DMS 273 (cell line): ENCODE measurements around the gene DLGAP1.
"Not testable (repeated sequence)": the region's sequence is repeated elsewhere in the genome, so short reads cannot be mapped to it uniquely, and the experiment has no call there.

Experiments used
- DNase-seq: peaks from one replicate; lab custom pipeline; 2025; ENCODE audit not compliant: unreplicated experiment; lab: John Stamatoyannopoulos, UW

DLGAP1 gene

DNA sequence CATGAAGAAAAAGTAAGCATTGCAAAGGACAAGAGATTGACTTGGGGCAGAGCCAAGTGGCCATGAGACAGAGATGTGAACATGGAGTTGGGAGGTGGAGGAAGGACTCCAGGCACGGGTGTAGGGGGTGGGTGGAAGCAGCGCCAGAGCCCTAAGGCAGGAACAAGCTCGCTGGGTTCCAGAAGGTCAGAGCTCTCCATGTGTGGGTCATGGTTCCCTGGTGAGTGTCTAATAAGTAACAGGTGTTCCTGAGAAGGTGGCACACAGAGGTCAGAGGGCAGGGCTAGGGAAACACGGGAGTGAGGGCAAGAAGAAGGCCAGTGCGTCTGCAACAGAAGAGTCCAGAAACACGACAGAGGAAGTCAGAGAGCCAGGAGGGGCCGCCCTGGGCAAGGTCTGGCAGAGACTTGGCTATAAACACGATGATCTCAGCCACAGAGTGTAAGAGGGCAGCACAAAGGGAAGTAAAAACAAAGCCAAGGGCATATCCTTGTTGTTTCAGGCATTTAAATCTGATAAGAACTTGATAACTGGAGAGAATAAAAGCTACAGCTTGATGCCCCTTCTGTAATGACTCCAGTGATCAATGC is 744.3 kb downstream of the DLGAP1 start:
- no peak for DNase-seq

DNA sequence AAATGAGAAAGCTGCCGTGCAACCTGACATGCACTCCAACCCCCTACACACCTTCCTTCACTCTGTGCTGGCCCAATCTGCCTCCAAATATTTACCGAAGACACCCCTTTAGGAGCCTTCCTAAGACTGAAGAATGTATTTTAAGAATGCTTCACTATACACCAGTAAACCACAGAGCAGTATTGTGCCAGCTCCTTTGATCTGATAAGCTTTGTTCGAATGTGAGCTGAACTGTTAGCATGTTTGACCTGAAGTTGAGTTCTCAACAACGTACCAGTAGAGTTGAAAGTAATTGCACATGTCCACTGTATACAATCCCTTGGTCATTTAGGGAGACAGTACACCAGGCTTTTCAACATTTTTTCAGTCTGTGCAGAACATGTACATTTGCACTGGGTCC is 745.9 kb downstream of the DLGAP1 start:
- no peak for DNase-seq

DNA sequence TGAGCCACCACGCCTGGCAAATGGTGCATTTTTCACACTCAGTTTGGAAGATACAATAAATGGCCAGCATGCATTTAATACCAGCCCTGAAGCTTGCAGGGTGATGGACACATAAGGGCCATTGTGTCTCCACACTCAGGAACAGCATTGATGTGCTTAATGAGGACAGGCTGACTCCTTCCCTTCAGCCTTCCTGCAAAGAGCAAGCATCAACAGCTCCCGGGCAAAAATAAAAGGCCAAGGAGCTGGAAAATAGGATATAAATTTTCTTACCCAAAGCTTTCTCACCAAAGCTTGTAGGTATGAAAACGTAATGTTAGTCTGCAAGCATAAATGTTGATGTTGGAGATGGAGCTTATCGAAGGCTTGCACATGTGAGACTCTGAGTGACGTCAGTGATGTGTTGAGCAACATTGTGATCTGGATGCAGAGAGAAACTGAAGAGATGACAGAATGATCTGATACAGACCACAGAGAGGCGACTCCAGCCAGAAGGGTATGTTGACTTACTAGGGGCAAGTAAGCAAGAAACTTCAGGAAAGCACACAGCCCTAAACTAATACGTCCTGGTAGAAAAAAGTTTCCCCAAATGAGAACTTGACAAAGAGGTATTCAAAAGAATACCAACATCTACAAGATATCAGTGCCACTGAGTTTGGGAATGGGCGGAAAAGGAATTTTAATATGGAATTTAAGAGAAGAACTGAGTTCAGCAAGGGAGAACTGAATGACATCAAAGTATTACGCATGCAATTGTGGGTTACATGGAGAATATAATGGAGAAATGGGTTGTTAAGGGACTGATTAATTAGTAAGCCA is 748.6 kb downstream of the DLGAP1 start:
- DNase-seq = no peak

DNA sequence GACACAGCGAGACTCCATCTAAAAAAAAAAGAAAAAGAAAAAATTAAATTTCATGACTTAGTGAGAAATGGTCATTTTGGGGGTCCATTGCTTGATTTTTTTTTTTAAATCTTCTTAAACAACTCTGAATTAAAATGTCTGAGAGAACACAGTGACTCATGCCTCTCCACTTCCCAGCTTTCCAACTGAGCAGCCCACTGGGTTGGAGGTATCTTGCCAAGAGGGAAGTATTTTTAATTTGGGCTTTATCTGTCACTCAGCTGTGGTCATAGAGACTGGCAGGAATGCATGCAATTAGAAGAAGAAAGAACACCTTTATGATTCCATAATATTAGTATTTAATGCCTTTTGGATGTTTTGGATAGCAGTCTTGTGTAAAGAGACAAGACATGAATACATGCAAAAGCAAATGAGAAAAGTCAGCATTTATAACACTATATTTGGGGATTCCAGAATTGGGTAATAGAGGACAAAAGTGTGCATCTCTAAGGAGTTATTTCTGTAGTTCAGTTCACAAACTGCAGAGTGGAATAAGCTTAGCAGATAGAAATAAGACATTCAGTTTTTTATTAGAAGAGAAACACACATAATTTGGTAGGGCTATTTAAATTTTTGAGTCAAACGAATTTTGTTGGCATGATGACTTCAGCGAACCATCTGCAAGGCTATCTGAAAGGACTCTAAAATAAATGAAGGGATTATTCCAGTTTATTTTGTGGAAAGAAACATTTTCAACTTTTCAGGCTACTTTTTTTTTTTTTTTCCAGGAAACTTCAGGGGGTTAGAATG is 750.4 kb downstream of the DLGAP1 start:
- DNase-seq = no peak

DNA sequence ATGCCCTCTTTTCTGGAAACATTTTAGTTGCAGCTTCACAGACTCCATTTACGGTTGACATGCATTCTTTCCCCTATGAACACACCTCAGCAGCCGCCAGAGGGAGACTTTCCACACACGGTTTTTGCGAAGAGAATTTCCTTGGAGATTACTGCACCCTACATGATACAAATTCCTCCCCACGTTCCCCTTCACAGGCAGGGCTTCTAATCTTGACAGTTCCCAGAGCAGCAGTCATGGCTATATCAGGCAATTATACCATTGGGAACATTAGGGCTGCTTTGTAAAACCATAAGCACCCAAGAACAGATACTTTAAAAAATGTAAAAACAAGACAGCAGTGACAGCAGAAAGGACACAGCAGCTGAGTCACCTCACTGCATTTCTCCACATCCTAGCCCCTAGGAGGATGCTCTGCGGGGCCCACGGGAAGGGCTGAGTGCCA is 751.4 kb downstream of the DLGAP1 start:
- DNase-seq = peak; percentile 41

DNA sequence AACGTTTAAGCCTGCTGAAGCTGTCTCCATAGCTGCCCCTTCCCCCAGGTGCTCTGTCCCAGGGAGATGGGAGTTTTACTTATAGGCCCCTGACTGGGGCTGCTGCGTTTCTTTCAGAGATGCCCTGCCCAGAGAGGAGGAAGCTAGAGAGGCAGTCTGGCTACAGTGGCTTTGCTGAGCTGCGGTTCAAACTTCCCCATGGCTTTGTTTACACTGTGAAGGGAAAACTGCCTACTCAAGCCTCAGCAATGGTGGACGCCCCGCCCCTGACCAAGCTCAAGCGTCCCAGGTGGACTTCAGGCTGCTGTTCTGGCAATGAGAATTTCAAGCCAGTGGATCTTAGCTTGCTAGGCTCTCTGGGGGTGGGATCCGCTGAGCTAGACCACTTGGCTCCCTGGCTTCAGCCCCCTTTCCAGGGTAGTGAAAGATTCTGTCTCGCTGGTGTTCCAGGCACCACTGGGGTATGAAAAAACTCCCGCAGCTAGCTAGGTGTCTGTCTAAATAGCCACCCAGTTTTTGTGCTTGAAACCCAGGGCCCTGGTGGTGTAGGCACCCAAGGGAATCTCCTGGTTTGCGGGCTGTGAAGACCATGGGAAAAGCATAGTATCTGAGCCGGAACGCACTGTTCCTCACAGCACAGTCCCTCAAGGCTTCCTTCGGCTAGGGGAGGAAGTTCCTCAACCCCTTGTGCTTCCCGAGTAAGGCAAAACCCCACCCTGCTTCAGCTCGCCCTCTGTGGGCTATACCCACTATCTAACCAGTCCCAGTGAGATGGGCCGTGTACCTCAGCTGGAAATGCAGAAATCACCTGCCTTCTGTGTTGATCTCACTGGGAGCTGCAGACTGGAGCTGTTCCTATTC is 755.2 kb downstream of the DLGAP1 start:
- not testable (repeated sequence) for DNase-seq

DNA sequence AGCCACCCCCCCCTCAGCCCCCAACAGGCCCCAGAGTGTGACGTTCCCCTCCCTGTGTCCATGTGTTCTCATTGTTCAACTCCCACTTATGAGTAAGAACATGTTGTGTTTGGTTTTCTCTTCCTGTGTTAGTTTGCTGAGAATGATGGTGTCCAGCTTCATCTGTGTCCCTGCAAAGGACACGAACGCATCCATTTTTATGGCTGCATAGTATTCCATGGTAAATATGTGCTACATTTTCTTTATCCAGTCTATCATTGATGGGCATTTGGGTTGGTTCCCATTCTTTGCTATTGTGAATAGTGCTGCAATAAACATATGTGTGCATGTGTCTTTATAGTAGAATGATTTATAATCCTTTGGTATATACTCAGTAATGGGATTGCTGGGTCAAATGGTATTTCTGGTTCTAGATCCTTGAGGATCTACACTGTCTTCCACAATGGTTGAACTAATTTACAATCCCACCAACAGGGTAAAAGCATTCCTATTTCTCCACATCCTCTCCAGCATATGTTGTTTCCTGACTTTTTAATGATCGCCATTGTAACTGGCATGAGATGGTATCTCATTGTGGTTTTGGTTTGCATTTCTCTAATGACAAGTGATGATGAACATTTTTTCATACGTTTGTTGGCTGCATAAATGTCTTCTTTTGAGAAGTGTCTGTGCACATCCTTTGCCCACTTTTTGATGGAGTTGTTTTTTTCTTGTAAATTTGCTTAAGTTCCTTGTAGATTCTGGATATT is 760.9 kb downstream of the DLGAP1 start:
- DNase-seq = not testable (repeated sequence)

DNA sequence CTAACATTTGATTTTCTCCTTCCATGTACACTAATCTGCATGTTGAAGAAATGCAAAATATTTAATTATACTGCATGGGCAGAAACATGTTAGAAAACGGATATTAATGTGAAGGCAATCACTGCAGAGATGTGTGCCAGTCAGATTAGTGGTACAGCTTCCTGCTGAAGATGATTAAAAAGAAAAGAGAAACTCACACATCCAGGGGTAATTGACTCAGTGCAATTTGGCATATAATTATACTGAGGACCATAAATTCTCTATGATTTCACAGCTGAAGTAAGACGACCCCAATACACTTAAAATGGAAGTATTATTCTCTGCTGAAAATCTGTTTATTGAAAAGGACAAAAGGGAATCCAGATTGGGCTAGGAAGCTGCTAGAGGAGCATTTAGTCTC is 761.7 kb downstream of the DLGAP1 start:
- DNase-seq = no peak

DNA sequence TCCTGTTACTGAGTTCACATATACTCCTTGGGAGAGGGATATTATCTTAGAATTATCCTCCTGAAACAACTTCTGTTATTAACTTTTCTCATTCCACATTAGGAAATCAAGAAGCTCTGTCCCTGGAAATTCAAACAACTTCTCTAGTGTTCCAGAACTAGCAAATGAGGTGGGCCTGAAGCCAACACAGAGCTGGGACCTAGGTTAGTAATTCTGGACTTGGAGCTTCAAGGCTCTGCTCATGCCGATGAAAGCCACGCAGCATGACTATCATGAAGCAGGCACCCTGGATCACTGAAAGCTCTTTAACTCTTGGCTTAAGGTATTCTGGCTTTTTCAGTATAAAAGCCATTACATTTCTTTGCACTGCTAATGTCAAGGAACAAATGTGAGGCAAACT is 762.4 kb downstream of the DLGAP1 start:
- DNase-seq = no peak

DNA sequence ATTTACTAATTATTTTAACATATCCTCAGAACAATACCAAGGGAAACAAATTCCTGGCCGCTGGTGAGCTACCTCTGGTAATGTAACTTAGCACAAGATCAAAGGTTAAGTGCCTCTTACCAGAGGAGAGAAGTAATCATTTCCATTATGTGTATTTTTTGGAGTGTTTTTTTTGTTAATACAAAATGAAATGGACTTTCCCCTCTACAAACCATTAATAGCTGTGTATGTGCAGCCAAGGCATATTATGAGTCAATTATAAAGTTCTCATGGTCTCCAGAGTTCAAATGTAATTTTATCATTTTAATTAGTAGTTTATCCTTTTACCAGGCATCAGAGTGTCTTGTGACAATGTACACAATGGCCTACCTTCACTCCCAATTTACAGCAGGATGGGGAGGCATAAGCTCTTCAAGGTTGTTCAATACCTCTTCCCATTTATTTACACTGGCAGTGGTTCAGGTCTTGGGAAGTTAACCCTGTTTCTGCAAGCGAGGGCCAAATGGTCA is 762.9 kb downstream of the DLGAP1 start:
- no peak for DNase-seq

DNA sequence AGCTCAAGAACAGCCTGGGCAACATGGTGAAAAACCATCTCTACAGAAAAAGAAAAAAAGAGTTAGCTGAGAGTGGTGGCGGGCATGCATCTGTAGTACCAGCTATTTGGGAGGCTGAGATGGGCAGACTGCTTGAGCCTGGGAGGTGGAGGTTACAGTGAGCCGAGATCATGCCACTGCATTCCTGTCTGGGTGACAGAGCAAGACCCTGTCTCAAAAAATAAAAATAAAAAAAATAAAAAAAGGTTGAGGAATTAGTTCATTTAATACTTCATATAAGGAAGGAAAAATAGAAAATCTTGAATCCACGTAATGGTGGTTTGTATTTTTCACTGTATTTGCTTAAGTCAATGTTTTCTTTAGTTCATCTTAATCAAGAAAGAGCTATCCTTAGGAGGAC is 763.4 kb downstream of the DLGAP1 start:
- DNase-seq = no peak

DNA sequence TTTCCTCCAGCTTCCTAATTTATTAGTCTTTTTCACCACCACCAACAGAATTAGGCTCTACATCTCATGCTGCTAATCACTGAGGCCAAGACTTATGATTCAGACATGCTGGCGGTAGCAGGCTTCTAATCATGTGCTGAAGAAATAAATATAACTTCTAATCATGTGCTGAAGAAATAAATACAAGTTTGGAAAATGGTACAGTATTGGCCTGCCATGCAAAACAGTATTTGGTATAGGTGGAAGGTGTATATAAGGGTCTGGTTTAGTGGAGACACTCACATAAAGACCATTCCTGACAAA is 764.4 kb downstream of the DLGAP1 start:
- no peak for DNase-seq

DNA sequence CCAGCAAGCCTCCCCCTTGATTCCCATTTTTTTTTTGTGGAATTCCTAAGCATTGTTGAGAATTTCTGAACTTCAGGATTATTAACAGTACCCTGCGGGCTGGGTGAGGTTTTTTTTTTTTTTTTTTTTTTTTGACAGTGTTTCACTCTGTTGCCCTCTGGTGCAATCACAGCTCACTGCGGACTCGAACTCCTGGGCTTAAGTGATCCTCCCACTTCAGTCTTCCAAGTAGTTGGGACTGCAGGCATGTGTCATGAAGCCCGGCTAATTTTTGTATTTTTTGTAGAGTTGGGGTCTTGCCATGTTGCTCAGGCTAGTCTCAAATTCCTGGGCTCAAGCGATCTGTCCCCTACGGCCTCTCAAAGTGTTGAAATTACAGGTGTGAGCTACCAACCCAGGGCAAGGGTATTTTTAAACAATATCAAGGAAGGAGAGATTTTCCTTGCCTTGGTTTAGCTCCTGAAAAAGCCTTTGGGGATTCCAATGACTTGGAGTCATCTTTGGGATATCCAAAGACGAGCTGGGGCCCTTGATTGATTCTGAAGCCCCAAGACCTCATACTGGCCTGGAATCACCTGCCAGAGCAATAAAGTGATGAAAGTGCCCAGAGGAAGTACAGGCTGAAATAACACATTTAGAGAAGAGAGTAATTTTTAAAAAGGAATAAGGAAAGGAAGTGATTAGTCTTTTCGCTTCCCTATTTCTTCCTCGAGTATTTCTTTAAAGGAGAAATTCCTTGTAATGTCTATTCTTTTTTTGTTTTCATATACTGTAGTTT is 764.9 kb downstream of the DLGAP1 start:
- DNase-seq = no peak

DNA sequence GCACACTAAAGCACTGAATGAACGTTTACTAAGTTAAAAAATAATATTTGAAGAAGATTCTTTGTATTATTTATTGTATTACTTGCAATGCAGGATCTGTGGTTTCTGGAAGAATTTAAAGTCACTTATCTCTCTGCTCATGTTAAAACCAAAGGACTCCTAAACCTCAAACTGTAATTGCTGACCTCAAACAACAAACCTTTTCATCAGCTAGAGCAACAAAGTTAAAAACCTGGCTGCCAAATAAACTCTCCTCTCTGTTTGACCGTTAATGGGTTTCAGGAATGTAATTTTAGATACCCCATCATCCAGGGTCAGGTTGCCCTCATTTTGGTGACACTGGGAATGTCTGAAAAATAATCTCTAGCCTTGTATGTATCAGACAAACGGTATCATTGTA is 766.0 kb downstream of the DLGAP1 start:
- DNase-seq = no peak

DNA sequence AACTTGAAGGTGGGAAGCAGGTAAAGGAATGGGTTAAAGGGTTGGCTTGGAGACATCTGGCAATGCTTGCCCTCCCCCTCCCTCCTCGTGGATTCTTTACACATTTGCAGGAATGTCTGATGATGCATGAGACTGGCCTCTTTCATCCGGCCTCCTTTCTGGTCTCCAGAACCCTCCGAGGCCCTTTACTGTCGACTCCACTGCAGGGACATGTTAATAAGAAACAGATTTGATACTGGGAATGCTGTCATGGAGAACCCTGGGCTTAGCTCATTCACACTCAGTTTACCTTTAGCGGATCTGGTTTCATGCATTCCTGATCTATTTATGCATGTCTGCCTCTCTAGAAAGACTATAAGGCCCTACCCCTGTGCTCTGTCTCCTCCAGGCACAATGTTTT is 766.4 kb downstream of the DLGAP1 start:
- DNase-seq = peak; percentile 39

DNA sequence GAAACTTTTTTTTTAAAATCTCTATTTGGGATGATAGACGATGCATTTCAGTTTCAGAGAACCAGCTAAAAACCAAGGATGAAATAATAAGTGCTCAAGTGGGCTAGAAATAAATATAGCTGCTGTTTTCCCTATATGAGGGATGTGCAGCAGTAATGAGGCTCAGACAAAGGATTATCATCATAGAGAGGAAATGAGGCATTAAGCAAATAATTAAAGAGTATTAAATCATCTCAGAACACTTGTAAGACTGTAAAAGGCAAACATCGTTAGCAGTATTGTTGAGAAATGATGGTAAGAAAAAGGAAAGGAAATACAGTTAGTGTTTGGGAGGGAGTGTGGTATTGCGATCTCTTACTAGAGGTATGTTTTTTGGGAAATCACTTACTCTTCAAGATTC is 771.6 kb downstream of the DLGAP1 start:
- DNase-seq = no peak

DNA sequence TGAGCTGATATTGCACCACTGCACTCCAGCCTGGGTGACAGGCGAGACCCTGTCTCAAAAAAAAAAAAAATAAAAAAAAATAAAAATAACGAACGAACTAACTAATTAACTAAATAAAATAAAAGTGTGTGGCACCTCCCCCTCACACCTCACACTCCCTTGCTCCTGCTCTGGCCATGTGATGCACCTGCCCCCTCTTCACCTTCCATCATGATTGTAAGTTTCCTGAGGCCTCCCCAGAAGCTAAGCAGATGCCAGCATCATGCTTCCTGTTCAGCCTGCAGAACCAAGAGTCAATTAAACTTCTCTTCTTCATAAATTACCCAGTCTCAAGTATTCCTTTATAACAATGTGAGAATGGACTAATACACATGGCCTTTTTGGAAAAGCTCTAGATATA is 773.0 kb downstream of the DLGAP1 start:
- no peak for DNase-seq

DNA sequence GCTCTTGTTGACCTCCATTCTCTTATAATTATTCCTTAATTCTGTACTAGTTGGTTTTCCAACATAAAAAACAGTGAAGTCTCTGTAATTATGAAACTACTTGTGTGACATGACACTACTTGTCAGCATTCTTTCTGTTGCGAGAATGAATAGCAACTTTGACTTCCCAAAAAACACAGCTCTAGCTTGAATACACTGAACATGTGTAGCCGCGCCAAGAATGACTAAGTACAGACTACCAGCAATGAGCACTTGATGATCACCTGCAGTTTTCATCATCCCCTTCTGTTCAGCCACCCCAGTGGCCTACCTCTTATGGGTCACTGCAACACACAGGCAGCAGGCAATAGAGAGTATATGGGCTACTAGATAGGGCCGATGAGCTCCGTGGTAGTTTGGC is 775.9 kb downstream of the DLGAP1 start:
- no peak for DNase-seq

DNA sequence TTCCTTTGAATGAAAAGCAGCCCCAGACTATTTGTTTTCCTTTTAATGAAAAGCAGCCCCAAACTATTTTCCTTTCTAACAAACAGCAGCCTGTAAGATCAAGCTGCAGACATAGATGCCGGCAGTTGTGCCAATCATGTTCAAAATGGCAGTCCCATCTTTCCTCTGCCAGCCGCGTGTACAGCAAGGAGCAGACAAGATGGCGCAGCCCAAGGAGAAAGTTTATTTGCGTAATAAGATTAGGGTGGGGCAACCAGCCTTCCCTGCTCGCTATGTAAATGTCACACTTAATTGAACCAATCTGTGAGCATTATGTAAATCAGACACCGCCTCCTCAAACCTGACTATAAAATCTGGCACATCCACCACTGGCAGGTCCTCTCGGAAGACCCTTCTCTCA is 779.1 kb downstream of the DLGAP1 start:
- DNase-seq = no peak

DNA sequence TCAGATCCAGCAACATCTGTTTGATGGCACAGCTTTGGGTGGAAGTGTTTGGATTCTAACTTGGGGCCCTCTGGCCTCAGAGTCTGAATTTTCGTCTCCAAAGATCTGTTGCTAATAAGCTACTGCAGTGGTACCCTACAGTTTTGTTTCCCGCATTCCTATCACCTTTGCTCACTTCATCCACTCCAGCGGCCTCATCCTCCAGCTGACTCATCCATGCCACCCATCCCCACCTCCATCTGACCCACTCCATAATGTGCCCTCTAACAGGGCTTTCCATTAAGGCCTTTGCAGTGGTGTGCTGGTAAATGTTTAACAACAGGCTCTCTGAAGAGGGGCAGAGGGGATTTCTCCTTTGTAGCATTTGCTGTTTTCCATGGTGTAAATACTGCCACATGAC is 779.7 kb downstream of the DLGAP1 start:
- DNase-seq = no peak
